Activated gamma-delta T cell (primary cell): Measurements from ENCODE around the gene ALDH1B1.

ENCODE experiments used
- DNase-seq: peaks from one replicate; lab custom pipeline; 2025; lab: John Stamatoyannopoulos, UW
- total RNA-seq, 2 donors: gene quantifications; one replicate each; lab custom pipeline; 2026; lab: John Stamatoyannopoulos, UW

ALDH1B1 gene
- total RNA-seq, result 10.1 to 14.3 reads per million in 2 donors

DNA sequence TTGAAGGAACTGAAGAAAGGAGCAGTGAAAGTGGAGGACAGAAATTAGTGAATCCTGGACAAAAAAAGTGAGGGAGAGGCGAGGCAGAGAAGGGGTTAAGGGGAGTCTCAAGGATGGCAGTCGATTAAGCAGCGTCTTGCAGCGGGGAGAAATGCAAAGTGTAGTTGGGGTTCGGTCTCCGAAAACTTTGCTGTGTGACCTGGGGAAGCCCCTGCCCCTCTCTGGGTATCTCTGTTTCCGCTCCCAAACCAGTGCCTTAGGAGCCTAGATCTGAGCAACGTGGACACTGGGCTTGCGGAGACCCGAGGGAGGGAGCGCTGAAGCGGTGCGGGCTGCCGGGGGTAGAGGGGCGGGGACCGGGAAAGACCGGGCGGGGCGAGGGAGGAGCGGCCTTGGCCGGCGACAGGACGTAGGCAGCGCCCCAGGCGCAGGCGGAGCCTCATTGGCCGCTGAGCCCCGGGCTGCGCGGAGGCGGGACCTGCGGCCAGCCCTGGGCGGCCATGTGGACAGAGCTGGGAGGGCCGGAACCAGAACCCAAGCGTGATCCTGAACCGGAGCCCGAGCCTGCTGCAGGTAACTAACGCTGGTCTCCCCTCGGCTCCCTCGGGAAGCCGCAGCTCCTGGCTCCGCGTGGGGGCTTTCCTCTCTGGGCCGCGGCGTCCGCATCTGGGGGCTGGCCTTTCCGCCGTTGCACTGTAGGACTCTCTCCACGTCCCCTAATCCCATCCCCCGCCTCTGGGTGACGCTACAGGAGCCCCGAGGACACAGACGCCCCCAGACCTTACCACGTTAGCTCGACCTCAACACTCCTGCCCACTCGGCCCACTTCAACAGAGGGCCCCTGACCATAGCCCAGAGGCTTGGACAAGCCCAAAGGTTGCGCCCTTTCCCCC is at the start of gene ALDH1B1:
Gene ALDH1B1 (plus strand): TSS at position 468 of the 893 bp plus-strand sequence. CDS start 3,047 bp downstream, outside the sequence.
- DNase-seq, result peak; percentile 47

DNA sequence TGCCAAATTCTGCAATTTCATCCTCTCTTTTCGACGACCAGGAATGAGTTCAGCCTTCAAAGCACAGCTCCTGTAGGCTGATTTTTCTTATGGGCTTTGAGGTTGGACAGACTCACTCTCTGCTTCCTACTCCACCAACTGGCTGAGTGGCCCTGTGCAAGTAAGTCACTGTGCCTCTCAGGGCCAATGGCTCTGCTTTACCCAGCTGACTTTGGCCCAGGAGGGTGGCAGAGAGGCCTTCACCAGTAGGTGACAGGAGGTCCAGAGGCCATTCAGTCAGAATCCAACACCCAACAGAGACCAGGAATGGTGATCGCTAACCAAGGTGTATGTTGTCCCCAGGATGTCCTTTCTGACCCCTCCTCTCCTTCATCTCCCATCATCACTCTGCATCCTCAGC is 49.5 kb upstream of the ALDH1B1 start:
- DNase-seq, result no peak

DNA sequence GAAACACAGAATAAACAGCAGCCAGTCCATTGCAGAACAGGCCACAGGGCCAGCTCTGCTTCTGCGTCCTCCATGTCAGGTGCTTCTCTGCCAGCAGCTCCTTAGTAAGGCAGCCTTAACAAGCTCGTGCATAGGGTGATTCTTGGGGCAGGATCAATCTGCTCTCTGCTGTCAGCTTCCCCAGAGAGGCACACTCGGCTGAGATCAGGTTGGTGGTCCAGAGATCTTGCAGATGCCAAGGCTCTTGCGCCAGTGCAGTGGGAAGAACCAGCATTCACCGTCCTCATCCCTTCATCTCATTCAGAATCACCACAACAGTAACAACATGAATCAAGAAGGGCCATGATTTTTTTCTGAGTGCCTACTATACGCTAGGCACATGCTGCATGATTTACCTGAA is 49.0 kb upstream of the ALDH1B1 start:
- DNase-seq, result no peak

DNA sequence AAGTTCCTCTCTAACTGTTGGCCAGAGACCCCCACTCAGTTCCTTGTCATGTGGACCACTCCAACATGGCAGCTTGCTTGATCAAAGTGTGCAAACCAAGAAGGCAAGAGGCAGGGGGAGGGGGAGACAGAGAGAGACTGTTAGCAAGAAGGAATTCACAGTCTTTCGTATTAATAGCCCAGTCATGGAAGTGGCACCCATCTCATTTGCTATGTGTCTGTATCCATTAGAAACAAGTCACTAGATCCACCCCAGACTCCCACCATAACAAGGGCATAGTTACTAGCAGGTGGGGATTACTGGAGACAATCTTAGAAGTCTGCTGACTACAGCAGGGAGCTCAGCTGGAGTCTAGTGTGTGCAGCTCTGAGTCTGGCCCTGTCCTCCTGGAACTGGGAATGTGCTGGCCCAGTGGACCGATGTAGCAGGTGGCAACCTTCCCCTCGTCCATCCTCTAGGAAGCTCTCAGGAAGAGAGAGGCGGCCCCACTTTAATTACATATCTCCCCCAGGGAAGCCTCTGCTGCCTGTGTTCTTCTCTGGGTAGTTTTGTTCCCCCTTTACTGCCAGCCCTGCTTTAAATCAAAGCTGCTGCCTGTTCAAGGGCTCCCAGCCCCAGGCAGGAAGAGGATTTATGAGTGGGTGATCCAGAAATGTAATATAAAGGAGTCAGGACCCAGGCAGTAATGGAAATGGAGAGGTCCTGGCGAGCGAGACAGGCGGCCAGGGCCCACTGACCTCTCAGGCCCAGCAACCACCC is 47.8 kb upstream of the ALDH1B1 start:
- no peak for DNase-seq

DNA sequence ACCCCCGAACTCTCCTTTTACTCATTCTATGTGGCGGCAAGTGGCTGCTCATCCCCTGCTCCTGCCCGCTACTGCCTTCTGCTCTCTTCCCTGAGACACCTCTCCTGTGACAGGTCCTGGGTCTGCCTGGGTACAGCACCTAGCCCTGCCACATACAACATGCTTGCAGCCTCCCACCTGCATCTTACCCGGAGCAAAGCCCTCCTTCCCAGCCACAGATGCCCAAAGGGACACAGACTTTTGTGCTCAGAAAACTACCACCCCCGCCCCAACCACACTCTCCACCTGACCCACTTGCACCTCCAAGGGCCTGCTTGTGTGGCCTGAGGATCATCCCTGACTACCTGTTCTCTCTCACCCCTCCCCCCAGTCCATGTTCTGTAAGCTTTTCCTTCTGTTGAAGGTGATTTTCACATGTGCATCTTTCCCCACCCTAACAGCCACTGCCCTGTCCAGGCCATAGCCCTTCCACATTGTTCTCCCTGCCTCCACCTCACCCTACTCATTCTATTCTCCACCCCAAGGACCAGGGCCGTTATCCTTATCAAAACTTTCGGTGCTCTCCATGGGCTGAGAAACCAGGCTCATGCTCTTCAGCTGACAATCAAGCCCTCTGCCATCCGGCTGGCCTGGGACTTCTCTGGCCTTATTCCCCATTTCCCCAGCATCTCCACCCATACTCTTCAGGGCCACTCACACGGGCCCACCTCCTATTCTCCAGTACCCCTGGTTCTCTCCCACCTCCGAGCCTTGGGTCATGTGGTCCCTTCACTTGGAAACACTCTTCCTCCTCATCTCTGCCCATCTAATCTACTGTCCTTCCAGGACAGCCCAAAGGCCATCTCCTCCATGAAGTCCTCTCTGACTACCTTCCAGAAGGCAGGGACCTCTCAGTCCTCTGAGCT is 46.4 kb upstream of the ALDH1B1 start:
- no peak for DNase-seq

DNA sequence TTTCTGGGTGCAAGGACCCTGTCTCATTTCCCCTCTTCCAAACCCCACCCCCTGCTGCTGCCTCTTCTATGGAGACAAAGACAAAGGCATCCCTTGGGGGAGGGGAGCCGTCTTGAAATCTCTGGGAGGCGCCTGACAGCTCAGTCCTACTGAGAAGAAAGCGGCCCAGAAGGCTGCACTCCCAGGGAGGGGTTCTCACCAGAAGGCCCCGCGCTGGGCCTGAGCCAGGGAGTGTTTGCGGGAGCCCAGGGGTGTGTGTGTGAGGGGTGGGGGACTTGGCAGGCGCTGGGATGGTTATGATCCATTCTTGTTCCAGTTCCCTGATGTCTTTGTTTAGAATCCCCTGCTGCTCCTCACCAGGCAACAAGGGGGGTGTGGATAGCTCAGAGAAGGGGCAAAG is 45.7 kb upstream of the ALDH1B1 start:
- DNase-seq, result no peak

DNA sequence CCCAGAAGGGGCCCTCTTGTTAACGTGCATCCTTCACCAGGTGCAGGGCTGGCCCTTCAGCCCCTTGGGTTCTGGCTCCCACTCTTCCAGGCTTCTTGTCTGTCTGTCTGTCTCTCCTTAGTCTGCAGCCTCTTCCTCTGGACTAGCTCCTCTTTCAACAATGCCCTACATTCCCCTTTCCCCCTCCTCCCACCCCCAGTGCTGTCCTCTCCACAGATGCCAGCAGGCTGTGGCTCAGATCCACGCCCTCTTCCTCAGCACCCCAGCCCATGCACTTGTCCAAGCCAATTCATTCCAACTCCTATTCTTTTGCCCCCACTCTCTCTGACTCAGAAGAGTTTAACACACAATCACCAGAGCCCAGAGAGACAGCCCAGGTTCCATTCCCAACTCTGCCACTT is 45.2 kb upstream of the ALDH1B1 start:
- DNase-seq, result no peak

DNA sequence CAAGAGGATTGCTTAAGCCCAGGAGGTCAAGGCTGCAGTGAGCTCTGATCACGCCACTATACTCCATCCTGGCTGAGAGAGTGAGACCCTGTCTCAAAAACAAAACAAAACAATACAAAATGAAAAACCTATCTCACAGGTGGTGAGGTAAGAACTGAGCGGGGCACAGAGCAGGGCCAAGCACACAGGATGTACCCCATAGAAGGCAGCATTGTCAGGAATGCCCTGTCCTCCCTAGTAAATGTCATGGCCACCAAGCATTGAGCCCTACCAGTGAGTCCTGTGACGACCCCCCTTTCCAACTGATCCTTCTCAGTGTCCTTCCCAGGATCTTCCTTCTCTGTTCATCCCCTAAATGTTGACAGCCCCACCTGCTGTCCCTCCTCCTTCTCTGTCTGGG is 44.6 kb upstream of the ALDH1B1 start:
- no peak for DNase-seq

DNA sequence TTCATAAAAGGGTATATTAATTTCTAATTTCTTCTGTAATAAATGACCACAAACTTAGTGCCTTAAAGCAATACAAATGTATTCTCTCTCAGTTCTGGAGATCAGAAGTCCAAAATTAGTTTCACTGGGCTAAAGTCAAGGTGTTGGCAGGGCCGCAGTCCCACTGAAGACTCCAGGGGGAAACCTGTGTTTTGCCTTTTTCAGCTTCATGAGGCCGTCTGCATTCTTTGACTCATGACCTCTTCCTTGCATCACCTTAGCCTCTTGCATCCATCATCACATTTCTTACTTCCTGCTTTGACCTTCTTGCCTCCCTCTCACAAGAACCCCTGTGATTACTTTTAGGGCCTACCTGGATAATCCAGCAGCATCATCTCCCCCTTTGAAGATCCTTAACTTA is 42.0 kb upstream of the ALDH1B1 start:
- no peak for DNase-seq

DNA sequence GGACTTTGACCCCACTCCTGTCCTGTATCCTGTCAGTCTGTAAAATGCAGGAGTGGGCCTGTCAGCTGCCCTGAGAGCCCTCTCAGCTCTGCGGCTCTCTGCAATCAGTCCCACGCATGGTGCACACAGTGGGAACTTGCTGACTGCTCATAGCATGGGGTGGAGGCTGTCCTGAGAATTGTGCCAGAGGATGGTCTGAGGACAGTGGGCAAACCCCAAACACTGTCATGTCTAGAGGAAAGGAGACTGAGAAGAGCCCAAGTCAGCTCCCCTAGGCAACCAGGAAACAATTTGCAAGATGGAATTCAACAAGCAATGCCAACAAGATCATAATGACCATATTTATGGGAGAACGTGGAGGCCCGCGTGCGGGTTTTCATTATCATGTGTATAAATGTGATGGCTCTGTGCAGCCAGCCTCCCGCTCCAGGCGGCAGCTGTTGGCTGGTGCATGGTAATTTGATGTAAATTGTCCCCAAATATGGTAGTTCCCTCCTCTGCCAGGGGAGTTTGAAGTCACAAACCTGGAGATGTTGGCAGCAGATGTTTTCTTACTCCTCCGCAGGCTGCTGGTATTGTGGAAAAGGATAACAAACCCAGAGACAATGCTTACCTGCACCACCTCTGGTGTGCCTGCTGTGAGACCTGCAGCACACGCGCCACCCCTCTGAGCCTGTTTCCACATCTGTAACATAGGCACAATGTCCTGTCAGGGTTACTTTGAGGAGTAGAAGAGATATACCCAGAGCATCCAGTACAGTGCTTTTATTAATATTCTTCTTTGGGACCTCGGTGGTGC is 39.8 kb upstream of the ALDH1B1 start:
- DNase-seq, result no peak

DNA sequence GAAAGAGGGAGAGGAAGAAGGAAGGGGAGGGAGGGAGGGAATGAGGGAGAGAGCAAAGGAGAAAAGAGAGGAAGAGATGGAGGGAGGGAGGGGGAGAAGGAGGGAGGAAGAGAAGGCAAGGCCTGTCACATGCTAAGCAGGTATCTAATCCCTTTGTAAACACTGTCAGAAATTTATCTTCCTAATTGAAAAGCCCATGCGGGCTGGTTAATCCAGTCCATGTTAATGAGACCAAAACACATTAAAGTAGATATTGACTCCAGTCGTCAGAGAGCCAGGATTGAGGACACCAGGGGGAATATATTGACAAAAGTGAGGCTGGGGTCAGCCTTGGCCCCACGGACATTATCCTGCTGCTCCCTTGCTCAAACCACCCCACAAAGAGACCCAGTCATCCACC is 37.4 kb upstream of the ALDH1B1 start:
- DNase-seq, result no peak

DNA sequence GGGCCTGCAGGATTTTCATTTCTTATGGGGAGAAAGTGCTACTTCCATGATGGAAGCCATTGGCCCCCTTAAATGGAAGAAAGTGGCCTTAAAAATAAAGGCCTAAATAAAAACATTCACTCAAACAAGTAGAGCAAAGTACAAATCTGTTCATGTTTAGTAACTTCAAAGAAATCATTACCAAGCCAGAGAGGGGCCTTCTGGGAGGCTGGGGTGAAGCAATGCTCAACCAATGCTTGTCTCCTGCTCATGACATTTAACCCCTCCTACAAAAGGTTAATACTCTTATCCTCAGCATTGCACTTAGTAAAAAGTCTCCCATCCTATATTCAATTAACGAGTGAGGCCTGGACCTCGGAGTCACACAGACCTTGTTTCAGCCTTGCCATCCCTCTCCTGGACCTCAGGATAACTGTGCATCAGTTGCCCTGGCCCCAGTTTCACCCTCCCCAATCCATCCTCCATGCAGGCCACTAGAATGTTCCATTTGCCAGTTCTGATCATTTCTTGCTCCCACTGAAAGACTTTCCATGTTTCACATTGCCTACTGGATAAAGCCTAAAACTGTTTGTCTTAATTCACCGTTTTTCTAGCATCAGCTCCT is 36.9 kb upstream of the ALDH1B1 start:
- no peak for DNase-seq

DNA sequence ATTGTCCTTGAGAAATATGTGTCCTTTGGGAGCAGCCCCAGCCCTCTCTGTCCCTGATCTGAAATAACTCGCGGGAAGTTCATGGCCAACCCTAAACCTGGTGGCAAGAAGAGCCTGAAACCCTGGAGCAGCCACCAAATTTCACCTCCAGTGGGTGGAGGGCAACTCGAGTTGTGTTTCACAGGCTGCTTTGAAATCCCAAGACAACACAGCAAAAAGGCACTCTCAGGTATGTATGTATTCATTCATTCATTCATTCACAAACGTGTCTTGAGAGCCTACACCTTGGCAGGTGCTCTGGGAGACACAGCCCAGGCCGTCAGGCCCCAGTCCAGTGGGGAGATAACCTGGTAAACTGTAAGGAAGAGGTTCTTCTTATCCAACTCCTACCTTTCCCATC is 35.7 kb upstream of the ALDH1B1 start:
- no peak for DNase-seq

DNA sequence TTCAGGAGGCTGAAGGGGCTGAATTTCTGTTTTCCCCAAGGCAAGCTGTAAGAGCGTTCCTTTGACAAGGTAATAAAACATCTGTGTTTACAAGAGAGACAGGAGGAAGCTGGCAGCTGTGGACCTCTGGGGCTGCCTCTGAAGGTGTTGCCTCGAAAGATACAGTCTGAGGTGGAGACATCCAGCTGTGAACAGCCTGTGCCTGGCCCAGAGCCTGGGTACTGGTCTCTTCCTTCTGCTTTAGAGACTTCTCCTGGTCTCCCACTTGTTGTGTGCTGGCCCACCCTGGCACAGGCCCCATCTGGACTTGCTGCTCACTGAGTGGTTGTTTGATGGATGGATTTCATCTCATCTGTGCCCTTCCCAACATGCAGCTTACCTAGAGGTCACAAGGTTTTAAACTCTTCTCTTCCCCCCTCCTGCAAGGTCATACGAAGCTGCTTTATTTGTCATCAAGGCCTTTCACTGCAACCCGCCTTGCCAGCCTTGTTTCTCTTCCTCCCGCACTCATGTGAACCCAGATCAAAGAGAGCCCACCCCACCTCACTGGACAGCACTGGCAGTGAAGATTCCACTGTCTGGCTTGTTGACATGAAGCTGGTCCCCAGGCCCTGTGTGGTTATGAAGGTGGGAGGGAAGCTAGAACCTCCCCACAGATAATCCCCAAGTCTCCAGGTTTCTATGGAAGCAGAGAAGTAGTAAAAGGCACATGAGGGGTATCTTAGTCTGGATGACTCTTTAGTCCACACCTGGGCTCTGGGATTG is 35.0 kb upstream of the ALDH1B1 start:
- DNase-seq, result no peak

DNA sequence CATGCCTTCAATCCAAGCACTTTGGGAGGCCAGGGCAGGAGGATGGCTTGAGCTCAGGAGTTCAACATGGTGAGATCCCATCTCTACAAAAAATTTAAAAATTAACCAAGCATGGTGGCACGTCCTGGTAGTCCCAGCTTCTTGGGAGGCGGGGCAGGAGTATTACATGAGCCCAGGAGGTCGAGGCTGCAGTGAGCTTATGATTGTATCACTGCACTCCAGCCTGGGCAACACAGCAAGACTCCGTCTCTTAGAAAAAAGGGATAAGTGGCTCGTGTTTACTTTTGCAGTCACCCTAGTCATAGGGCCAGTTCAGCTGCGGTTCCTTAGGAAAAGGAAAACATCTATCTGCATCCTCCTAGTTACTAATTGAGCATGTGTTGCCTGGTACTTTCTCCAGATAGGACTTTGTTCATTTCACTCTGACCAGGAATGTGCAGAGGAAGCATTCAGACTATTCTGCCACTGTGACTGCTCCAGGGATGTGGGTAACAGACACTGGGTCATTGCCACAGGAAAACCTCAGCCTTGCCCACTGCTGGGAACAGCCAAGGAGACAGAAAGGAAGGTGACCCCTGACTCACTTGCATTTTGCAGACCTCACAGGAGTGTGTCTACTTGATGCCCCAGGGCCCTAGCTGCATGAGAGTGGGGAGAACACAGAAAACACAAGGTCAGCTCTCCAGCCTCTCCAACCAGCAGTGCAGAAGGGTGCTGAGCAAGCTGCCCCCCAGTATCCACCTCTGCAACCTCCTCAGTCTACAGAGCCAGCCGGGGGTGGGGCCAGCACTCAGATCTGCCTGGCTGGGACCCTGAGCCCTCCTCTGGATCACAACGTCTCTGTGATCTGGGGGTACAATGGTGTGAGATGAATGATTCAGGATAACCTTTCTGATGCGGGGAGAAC is 33.9 kb upstream of the ALDH1B1 start:
- no peak for DNase-seq

DNA sequence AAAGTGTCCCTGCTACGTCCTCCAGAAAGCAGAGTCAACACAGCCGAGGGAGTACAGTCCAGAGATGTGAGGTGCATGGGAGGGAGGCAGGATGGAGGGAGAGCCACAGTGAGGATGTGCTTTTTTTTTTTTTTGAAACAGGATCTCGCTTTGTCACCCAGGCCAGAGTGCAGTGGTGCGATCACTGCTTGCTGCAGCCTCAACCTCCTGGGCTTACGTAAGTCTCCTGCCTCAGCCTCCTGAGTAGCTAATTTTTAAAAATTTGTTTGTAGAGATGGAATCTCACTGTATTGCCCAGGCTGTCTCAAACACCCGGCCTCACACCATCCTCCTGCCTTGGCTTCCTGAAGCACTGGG is 33.2 kb upstream of the ALDH1B1 start:
- DNase-seq, result no peak

DNA sequence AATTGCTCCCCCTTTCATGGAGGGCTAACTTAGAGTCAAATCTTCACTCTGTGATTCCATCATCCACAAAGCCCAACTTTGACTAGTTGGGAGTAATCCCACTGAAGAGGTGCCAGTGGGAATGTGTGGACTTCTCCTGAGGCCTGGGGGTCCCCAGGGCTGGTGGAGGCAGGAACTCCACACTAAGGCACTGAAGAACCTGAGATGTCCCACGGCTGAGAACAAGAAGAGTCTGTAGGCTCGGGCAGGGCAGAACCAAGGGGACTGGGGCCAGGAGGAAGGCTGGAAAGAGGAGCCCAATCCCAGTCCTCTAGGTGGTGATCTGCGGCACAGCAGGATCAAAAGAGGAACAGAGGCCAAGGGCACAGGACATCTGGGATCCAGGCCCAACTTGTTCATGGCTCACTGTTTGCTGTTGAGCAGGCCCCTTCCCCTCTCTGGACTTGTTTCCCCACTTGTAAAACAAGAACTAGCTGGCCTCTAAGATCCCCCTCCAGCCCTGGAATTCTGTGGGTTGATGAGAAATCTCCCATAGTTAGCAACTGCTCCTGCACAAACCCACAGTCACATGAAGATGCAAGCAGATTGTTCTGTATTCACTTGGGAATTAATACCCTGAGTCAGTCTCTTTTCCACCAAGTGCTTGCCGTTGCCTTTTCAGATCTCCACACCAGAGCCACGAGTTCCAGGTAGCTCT is 32.7 kb upstream of the ALDH1B1 start:
- no peak for DNase-seq

DNA sequence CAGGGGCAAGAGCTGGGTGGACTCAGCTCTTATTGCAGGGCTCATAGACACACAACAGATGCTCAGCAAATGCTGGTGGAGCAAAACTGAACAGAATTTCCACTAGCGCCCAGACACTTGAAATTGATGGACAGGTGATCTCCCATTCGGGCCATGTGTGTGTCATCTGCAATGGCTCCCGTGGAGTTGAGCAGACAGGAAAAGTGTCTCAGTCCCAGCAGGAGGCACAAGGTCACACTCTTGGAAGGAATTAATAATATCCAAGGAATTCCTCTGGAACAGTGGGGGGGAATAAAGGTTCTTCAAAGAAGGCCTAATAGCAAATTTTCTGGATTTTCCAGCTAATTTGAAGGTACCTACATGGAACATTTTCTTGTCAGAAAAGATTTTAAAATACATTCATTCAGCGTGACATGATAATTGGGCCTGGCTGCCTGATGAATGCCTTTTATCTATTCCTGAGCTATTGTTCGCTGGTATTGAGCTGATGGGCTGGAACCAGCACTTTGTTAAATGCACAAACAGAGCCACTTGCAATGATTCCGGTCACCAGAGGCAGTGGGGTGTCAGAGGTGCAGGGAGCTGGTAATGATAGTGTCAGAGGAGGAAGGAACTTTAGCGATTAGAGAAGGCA is 31.5 kb upstream of the ALDH1B1 start:
- no peak for DNase-seq
